B cell (primary cell): ENCODE data around the gene CD96.

ENCODE experiments used
- CTCF ChIP-seq: fragments of 200-600 bp; IDR thresholded peaks from one replicate; pipeline ENCODE4 v1.8.0; 2022; ENCODE audit warnings: antibody characterized with exemption, mild to moderate bottlenecking
- EZH2 ChIP-seq: IDR thresholded peaks from 2 replicates; pipeline ENCODE4 v1.6.1; 2012; ENCODE audit warnings: borderline replicate concordance, low read depth, mild to moderate bottlenecking, moderate library complexity, low read length; ENCODE audit not compliant: insufficient read depth, poor library complexity, severe bottlenecking

DNA sequence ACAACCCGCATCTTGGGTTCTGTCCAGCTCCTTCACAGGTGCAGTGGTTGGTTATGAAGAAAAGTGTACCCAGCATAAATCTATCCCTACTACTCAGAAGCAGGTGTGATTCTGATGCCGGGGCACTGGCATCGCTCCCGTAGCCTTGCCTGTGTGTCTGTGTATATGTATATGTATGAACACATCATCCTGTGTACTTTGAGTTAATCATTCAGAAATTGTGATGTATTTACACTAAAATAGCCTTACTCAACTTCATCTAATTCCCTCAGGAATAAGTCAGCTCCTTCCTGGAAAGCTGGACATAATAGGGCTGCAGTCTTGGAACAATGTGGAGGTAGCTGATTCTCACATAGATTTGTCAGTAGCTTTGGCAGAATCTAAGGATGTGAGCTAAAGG lies 59.8 kb downstream of the CD96 start:
- TF ChIP-seq CTCF: no peak
- TF ChIP-seq EZH2: no peak
